ENCODE measurements around the gene VCAM1.
A peak's percentile ranks its signal among the peaks of the same experiment; 100 is the strongest.

The VCAM1 gene

GRCh38 chr1:100724281-100724680 is 4.7 kb downstream of the VCAM1 start:
- DNase-seq = no peak

- no peak for DNase-seq
These were observed 10.6 kb downstream of the VCAM1 start for GRCh38 chr1:100730130-100730529.

DNA sequence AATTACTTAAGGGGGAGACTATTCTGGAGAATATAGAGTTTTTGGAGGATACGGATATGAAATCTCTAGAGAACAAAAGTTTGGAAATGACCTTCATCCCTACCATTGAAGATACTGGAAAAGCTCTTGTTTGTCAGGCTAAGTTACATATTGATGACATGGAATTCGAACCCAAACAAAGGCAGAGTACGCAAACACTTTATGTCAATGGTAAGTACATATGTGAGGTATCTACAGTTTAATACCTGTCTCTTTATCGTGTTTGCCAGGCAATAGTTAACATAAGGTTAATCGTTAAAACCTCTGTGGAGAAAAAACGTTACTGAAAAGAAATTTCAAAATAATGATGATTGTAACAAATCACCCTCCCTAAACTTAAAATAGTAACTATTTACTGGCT is 11.8 kb downstream of the VCAM1 start:
- DNase-seq = no peak

GRCh38 chr1:100731758-100732157 is 12.2 kb downstream of the VCAM1 start:
- DNase-seq = no peak

GRCh38 chr1:100734676-100735075 is 15.1 kb downstream of the VCAM1 start:
- DNase-seq = no peak

- DNase-seq = no peak
These were observed 15.7 kb downstream of the VCAM1 start for GRCh38 chr1:100735244-100735643.

- peak; percentile 78 for DNase-seq
These were observed 16.8 kb downstream of the VCAM1 start for GRCh38 chr1:100736324-100736723.

DNA sequence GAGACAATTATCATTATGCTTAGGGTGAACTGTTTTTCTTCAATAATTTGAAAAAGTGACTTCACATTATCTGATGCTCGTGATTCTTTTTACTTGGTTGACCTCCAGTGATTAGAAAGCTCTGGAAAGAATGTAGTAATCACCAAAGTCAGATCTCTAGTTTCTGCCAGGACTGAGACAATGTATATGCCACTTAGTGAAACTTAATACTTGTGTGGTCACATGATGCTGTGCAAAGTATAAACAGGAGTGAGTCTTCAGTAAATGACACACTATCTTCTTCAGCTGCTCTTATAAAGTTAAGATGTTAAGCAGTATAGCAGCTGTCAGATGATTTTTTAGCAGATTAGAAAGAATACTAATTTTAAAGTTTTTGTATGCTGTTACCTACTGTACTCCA is 17.2 kb downstream of the VCAM1 start:
- no peak for DNase-seq

GRCh38 chr1:100746542-100746932 is 27.0 kb downstream of the VCAM1 start:
- DNase-seq = no peak

- DNase-seq = no peak
These were observed 28.2 kb downstream of the VCAM1 start for GRCh38 chr1:100747771-100748170.

DNA sequence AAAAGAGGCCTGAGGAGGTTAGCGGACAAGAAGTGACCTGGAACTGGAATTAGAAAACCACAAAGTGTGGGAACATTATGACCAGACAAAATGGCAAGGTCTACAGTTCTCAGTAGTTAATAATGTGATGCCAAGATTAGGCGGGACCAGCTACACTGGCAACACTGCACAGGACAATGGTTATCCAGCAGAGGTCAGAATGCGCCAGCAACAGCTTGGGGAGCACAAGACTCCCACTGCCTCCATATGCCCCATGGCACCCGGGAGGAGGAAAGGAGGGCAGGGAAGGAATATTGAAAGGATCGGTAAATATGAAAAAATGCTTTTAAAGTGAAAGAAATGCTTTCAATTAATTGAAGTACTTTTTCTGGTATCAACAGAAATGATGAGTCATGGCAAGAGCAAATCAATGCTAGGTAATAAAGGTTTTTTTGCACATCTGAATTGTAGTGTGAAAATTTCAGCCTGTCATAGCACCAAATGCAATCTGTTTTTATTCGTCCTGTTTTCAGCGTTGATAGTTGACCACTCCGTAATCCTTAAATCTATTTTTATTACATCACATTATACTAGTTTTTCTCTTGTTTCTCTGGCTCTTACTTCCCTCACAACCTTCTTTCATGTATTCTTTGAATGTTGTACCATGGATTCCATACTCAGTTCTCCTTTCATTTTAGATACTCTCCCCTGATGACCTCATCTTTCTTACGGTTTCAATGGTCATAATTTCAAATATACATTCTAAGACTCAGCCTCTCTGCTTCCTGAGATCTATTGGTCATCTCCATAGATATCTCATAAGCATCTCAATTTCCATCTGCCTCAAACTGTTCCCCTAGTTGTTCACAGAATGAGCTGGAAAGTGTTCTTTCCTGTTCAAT is 30.7 kb downstream of the VCAM1 start:
- DNase-seq = no peak

- DNase-seq = no peak
These were observed 33.2 kb downstream of the VCAM1 start for GRCh38 chr1:100752791-100753190.

- DNase-seq = no peak
These were observed 38.4 kb downstream of the VCAM1 start for GRCh38 chr1:100757946-100758345.

- no peak for DNase-seq
These were observed 39.6 kb downstream of the VCAM1 start for GRCh38 chr1:100759188-100759587.

GRCh38 chr1:100760511-100760910 is 41.0 kb downstream of the VCAM1 start:
- no peak for DNase-seq

DNA sequence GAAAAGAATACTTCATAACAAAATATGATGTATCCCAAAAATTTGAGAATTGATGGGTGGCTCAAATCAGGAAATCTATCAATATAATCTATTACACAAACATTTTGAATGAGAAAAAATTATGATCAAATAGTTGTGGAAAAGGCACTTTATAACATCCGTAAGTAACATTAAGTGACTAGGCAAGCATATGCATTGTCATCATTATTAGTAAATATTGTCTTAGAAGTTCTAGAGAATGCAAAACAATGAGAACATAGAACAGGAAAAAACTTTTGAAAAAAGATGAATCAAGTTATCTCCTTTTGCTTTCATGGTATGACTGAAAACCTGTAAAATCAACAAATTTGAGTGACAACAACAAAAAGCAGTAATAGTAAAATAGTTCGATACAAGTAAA is 42.9 kb downstream of the VCAM1 start:
- no peak for DNase-seq

DNA sequence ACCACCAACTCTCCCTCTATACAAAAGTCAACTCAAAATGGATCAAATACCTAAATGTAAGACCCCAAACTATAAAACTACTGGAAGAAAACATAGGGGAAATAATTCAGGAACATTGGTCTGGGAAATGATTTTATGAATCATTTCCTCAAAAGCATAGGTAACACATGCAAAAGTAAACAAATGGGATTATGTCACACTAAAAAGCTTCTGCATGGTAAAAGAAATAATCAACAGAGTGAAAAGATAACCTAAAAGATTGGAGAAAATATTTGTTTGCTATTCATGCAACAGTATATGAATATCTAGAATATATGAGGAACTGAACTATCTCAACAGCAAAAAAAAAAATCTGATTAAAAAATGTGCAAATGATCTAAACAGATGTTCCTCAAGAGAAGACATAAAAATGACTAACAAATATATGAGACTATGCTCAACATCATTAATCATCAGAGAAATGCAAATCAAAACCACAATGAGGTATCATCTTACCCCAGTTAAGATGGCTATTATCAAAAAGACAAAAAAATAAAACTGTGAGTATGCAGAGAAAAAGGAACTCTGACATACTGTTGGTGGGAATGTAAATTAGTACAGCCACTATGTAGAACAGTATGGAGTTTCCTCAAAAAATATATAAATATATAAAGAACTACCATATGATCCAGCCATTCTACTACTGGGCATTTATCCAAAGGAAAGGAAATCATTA is 47.8 kb downstream of the VCAM1 start:
- no peak for DNase-seq

- DNase-seq = no peak
These were observed 49.8 kb downstream of the VCAM1 start for GRCh38 chr1:100769323-100769722.

DNA sequence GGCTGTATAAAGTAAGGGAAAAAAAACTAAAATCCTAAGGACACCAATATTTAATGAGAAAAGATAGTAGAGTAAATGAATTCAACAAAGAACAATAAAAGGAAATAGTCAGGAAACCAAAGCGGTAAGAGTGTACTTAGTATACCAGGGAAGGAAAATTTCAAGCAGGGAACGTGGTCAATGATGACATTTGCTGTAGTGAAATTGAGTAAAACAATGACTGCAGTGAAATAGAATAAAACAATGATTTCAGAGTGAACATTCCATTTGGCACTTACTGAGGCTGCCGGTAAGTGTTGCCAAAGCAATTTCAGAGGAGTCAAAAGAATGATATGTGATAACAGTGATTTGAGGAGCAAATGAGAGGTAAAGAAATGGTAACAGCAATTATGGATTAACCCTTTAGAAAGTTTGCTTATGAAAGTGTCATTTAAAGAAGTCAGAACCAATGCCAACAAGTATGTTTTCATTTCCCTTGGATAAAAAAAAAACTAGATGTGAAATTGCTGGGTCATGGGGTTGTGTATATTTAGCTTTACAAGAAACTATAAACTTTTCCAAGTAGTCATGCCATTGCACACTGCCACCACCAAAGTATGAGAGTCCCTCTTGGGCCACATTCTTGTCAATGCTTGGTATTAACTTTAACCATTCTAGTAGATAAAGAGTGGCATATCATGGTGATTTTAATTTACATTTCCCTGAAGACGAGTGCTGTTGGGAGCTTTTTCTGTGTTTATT is 50.5 kb downstream of the VCAM1 start:
- DNase-seq = no peak

GRCh38 chr1:100773444-100773843 is 53.9 kb downstream of the VCAM1 start:
- DNase-seq = no peak

GRCh38 chr1:100774370-100774769 is 54.8 kb downstream of the VCAM1 start:
- no peak for DNase-seq

DNA sequence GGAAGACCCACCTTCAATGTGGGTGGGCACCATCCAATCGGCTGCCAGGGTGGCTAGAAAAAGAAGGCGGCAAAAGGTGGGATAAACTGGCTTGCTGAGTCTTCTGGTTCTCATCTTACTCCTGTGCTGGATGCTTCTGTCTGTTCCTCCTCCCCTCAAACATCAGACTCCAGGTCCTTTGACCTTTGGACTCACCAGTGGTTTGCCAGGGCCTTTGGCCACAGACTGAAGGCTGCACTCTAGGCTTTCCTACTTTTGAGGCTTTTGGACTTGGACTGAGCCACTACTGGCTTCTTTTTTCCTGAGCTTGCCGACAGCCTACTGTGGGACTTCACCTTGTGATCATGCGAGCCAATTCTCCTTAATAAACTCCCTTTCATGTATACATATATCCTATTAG is 55.9 kb downstream of the VCAM1 start:
- no peak for DNase-seq

DNA sequence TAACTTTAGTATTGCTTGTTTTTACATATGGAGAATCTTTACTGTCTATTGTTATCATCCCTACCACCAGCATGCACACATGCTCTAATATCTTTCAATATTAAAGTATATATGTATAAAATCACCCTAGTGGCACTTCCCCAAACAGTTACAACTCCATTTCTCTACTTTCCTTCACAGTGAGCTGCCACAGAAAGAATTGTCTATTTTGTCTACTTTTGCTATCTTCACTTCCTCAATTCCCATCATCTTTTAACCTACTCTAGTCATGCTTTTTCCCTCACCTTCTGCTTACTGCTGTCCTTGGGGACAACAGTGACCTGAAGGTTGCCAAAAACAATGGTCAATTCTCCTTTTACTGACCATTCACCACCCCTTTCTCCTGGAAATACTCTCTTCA is 59.2 kb downstream of the VCAM1 start:
- DNase-seq = no peak

DNA sequence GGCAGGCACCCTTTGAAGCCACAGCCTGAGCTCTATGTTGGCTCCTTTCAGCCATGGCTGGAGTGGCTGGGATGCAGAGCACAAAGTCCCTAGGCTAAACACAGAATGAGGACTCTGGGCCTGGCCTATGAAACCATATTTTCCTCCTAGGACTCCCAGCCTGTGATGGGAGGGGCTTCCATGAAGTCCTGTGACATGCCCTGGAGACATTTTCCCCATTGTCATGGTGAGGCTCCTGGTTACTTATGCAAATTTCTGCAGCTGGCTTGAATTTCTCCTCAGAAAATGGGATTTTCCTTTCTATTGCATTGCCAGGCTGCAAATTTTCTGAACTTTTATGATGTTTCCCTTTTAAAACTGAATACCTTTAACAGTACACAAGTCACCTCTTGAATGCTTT is 61.3 kb downstream of the VCAM1 start:
- no peak for DNase-seq

Measured in femur (tissue), 1 donor.